GM19324 (cell line): ENCODE data around the gene MPRIP.

Experiments
- ATAC-seq: cut with Tn5 transposase; IDR thresholded peaks from one replicate; pipeline ENCODE4 v1.9.1; 2021; ENCODE audit warnings: mild to moderate bottlenecking, moderate library complexity; ENCODE audit not compliant: unreplicated experiment, low FRiP score

MPRIP gene

GRCh38 chr17:17140590-17140980 is 98.3 kb downstream of the MPRIP start:
- no peak for ATAC-seq

DNA sequence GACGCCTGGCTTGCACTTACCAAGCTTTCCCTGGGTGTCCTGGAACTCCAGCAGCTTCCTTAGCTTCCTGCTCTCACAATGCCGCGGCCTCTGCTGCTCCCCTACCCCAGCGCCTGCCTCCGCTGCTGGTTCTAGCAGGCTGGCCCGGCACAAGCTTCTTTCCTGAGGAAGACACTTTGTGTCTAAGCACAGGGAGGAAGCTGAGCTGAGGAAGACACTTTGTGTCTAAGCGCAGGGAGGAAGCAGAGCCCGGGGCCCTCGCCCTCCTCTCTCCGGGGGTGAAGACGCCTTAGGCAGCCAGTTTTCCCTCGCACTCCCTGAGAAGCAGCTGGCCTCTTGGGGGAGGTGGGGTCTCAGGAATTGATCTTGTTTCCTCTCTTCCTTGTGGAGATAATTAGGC is 99.0 kb downstream of the MPRIP start:
- no peak for ATAC-seq

DNA sequence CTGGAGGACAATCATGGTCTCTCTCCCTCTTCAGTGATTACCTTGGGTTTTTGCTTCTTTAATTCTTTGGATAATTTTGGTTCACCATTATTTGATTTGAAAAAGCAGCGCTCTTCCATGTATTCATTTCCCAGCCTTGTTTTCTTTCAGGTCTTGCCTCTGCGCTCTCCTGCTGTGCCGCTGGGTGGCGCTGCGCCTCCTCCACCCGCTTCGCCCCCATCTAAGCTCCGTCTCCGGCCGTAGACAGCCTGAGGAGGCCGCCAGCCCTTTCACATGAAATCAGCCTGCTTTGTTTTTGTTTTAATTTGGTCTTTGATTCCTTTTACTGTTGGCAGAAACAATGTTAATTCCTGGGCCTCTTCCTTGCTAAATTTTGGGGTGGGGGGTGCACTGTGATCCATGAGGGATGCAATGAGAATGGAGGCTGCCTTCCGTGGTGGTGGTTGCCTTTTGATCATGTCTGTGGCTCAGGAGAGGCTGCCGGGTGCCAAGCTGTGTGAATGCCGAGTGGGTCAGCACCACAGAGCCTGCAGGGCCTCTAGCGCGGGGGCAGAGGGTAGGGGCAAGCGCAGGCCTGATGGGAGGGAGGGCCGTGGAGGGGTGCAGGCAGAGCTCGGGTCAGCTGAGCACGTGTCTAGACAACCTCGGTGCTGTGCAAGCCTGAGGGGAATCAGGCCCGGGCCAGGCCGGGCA is 99.7 kb downstream of the MPRIP start:
- no peak for ATAC-seq

GRCh38 chr17:17142556-17142955 is 100.3 kb downstream of the MPRIP start:
- ATAC-seq, result no peak

DNA sequence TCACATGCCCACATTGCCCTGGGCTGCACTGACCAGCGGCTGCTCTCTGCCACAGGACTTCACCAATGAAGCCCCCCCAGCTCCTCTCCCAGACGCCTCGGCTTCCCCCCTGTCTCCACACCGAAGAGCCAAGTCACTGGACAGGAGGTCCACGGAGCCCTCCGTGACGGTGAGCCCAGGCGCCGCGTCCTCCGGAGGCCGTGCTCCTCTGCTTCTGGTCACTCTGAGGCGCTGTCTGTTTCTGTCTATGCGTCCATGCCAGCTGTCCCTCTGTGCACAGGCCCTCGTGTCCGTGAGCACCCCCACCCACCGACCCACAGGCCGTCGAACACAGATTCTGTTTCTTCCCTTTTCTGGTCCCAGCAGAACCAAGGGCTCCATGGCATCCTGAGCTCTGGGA is 101.2 kb downstream of the MPRIP start:
- ATAC-seq, result no peak

GRCh38 chr17:17144061-17144460 is 101.8 kb downstream of the MPRIP start:
- no peak for ATAC-seq

GRCh38 chr17:17144916-17145665 is 102.8 kb downstream of the MPRIP start:
- ATAC-seq, result no peak

DNA sequence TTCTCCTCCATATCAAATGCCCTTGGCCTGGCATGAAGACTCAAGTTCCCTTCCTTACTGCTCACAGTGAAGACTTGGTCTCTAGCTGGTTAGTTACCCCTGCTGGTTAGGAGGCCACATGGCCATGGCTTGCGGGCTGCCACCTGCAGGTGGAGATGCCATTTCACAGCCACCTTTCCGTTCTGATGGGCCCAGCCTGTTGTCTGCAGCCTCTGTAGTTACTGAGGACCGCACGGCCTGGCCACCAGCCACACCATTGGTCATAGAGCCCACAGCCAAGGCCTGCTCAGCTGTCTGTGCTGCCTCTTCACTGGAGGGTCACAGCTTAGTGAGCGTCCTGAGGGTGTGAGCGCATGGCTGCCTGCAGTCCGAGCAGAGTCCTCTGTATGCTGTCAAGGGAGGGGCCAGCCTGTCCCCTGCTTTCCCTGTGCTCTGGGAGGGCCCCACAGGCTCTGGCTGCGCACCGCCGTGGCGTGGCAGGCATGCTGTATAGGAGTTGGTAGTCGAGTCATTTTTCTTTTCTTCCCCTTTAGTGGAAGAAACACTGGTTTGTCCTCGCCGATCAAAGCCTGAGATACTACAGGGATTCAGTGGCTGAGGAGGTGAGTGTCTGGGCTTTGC is 104.6 kb downstream of the MPRIP start:
- ATAC-seq, result no peak

DNA sequence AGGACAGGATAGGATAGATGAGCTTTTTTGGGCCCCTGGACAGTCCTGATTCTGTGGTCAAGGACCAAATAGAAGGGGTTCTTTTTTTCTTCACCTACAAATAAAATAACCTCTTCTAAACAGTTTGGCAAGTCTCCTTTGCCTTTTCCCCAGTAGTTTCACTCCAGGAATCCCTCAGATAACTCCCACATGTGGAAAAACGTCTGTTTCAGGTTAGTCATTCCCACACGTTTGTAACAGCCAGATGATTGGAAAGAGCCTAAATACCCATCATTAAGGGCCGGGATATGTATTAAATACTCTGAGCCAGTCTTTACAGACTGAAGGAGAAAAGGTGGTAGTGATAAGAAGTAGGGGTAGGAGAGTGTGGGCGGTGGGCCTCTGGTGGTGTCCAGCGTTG is 105.6 kb downstream of the MPRIP start:
- ATAC-seq, result no peak

DNA sequence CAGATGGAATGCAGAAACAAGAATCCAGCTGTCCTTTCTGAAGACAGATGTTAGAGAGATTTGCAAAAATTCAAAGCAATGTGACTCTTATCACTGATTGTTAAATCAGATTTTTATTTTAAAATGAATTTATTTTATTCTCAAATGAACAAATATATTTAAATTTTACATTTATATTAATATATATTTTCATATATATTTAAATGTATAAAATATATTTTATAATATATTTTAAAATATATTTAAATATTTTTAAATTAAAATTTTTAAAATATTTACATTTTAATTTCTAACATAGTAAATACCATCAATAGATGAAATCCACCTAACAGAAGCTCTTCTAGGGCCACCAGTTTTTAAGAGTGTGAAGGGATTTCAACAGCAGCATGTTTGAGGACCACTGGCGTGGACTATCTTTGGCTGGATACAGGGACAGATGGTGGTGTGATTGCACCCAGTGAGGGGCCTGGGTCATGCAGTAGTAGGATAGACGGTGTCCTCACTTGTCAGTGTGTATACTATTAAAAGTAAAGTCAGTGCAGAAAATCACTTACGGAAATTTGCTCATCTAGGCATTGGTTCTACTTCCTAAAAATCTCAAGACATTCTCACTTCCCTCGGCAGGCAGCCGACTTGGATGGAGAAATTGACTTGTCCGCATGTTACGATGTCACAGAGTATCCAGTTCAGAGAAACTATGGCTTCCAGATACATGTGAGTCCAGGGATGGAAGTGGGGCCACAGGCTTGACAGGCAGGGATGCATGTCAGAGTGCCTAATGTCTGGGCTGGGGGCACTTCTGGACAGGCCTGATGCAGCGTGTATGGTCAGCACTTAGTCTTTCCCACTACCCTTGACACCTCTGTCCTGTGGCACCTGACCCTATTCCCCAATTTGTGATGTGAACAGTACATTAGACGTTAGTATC is 107.5 kb downstream of the MPRIP start:
- ATAC-seq, result no peak

- ATAC-seq, result no peak
These were observed 108.2 kb downstream of the MPRIP start for GRCh38 chr17:17150448-17150800.

- ATAC-seq, result no peak
These were observed 108.8 kb downstream of the MPRIP start for GRCh38 chr17:17151055-17151454.

DNA sequence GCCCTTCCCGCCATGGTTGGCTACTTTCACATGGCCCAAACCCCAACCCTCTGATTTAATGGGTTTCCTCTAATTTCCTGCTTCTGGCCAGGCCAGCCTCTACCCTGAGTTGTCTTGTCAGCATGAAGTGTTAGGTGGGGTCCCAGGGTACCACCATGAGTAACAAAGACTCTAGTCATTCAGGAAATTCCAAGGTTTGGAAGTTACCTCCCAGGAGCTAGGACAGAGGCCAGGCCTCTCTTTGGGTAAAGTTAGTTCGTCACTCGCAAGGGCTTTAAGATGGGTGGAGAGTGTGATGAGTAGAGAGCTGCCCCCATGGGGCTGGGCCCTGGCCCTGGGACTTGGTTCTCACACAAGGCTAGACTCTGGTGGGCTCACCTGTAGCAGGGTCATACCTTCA is 109.3 kb downstream of the MPRIP start:
- ATAC-seq, result no peak

DNA sequence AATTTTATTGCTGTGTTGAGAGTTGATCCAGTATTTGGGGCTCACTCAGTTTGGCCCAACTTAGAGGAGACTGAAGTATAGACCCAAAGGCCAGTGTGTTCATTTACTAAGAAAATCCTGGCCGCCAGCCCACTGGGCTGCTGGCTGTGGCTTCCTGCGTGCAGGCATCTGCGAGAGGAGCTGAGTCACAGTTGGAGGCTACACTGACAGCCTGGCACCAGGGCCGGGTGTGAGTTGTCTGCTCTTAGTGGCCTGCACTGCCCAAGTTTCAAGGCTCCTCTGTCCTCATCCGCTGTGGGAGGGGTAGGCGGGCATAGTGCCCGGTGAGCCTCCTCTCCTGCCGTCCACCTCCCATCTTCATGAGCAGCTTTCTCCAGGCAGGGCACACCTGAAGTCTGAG is 109.7 kb downstream of the MPRIP start:
- ATAC-seq, result no peak

- no peak for ATAC-seq
These were observed 110.1 kb downstream of the MPRIP start for GRCh38 chr17:17152385-17152784.

DNA sequence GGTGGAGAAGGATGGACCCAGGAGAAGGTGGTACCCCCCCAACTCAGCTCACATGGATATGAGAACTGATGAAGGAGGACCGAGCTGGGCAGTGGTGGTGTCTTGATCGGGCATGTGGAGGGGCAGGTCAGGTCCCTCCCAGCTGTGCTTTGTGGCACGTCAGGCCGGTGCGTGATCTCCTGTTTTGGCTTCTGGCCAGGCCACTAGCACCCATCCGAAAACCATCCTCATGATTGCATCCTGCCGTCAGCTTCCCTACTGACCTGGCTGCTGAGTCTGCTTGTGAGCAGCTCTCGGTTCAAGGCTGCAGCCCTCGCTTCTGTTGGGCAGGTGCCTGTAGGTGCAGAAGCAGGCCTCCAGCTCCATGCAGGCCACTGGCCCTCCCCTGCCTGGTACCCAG is 110.8 kb downstream of the MPRIP start:
- ATAC-seq, result no peak

GRCh38 chr17:17153709-17154108 is 111.5 kb downstream of the MPRIP start:
- no peak for ATAC-seq

DNA sequence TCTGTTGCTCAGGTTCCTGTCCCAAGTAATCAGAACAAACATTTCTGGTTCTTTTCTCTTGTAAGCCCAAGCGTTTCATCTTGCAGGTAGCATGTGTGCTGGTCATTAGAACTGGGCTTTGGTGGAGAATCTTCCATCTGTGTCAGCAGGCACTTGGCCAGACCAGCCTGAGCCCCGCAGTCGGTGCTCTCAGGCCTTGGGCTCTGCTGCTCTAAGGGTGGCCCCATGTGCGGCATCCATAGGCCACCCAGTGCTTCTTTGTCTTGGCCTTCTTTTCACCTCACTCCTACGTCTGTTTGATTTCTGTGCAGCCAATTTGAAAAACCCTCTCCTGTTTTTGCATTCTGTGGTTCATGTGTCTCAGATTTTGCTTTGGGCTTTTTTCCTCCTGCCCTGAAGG is 112.3 kb downstream of the MPRIP start:
- ATAC-seq, result no peak

DNA sequence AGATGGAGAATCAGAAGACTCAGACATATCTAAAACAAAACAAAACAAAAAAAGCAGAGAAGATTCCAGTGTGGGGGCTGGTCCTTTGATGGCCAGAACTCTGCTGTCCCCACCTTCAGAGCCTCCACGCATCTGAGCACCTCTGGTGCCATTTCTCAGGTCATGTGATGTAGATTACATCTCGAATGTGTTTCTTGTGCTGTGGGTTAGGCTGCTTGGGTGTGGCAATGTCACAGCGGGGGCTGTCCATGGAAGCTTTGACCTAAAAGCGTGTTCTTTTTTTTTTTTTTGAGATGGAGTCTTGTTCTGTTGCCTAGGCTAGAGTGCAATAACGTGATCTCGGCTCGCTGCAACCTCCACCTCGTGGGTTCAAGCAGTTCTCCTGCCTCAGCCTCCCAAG is 112.7 kb downstream of the MPRIP start:
- no peak for ATAC-seq

DNA sequence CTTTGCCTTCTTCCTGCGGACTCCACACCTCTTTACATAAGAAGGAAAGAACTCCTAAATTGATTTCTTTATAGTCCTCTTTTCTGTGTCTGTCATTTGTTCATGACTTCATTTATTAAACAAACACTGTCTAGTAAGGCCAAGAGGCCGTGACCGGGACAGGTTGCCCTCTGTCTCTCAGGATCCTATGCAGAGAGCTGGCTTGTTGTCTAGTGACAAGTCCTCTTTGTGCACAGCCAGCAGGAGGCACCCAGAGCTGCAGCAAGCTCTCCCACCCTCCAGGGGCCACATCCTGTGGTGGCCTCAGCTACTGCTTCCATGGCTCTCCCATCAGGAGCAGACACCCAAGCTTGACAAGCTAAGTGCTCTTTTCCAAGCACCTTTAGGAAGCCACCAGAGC is 113.3 kb downstream of the MPRIP start:
- no peak for ATAC-seq

DNA sequence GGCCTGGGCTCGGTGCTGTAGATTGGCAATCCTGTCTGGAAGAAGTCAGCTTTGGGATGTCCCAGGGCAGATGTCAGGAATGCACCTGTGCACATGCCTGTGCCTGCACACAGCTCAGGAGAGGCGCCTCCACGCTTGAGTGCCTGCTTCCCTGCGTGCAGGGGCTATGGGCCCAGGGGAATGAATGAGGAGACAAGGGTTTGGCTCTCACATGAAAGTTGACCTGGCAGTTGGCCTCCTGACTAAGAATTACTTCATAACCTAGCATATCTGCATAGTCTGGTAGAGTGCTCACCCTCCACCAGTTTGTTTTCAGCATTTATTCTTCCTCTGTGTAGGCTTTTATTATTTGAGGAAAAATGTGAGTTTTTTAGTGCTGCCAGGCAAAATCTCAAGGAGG is 113.8 kb downstream of the MPRIP start:
- no peak for ATAC-seq
